SJSA1 (cell line): Measurements from ENCODE around the gene FLCN. TPM values are rescaled to one million over a fixed set of nuclear protein-coding genes. Genes with fewer than 3 reads are reported as not detected.

Experiments used
- DNase-seq, 2 experiments: peaks; one replicate each; pipeline ENCODE4 v3.0.0-alpha.2; 2015 to 2020; ENCODE audit warnings: low spot score in 2 of 2, low read depth in 1 of 2
- H3K27ac ChIP-seq: fragments of 250-450 bp; sonication (Bioruptor Pico); 2 replicates; pipeline ENCODE4 v1.5.1; 2020; ENCODE audit warnings: mild to moderate bottlenecking, moderate library complexity
- H3K27me3 ChIP-seq: fragments of 250-450 bp; sonication (Bioruptor Pico); replicated peaks from 2 replicates; pipeline ENCODE4 v1.5.1; 2020; ENCODE audit warnings: mild to moderate bottlenecking, moderate library complexity
- H3K36me3 ChIP-seq: fragments of 250-450 bp; sonication (Bioruptor Pico); 2 replicates; pipeline ENCODE4 v1.5.1; 2020; ENCODE audit warnings: mild to moderate bottlenecking
- H3K4me1 ChIP-seq: fragments of 250-450 bp; sonication (Bioruptor Pico); replicated peaks from 2 replicates; pipeline ENCODE4 v1.6.1; 2021; ENCODE audit warnings: mild to moderate bottlenecking
- H3K4me3 ChIP-seq: fragments of 250-450 bp; sonication (Bioruptor Pico); 2 replicates; pipeline ENCODE4 v1.5.1; 2020; ENCODE audit warnings: mild to moderate bottlenecking
- H3K9me3 ChIP-seq: fragments of 250-450 bp; sonication (Bioruptor Pico); replicated peaks from 2 replicates; pipeline ENCODE4 v1.5.1; 2020; ENCODE audit warnings: mild to moderate bottlenecking
- total RNA-seq: library from RNA; depleted of rRNA; stranded (reverse); fragments of >200 nt; shearing (Covaris generic); gene quantifications from 2 replicates; pipeline ENCODE4 v1.2.3, GENCODE V29; 2014; rRNA removed

Gene FLCN
- total RNA-seq, 1 experiment from 2014 or later, result 18.6 TPM

DNA sequence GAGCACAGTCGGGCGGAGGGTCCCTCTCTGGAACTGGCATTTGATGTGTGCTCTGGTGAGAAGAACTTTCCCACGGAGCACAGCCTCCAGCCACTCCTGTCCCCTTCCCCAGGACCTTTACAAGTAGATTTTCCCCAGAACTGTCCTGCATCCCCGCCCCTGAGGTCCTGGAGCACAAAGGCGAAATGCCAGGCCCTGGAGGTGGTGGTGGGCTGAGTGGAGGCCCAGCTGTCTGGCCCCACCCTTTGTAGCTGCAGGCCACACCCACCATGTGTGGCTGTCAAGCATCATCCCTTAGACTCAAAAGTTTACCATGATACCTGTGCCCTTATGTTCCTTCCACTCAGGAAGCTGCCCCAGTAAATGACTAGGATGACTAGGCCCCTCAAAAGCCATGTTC lies 68.6 kb downstream of the FLCN start:
- DNase-seq, result no peak
- H3K9me3 ChIP-seq, result no peaks in the 10 kb centered on the region
- no peak overlapping the region for H3K27ac ChIP-seq
- H3K4me3 ChIP-seq, result no peak overlapping the region
- peaks cover 97% of the 10 kb centered on the region for H3K36me3 ChIP-seq
- peaks cover 53% of the 10 kb centered on the region for H3K4me1 ChIP-seq
- no peaks in the 10 kb centered on the region for H3K27me3 ChIP-seq

DNA sequence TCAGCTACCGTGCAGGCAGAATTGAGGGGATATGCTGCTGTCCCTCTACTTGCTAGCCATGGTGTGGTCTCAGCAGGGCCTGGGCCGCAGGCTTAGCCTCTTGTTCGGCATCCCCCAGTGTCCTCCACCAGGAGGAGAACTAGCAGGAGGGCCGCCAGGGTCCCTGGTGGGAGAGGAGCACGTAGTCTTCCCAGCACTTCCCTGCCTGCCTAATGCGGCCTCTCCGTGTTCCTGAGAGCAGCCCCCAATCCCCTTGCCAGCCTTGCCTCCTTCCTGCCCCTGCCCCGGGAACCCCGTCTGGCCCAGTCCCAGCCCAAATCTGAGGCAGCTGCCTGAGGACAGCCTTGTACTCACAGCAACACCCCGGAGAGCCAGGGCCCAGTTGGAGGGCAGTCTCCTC lies 69.0 kb downstream of the FLCN start:
- DNase-seq, result no peak
- Histone ChIP-seq H3K4me1 (peaks cover 50% of the 10 kb centered on the region), H3K27ac (no peak overlapping the region), H3K27me3 (no peaks in the 10 kb centered on the region), H3K4me3 (no peak overlapping the region), H3K36me3 (peaks cover 97% of the 10 kb centered on the region), H3K9me3 (no peaks in the 10 kb centered on the region)

DNA sequence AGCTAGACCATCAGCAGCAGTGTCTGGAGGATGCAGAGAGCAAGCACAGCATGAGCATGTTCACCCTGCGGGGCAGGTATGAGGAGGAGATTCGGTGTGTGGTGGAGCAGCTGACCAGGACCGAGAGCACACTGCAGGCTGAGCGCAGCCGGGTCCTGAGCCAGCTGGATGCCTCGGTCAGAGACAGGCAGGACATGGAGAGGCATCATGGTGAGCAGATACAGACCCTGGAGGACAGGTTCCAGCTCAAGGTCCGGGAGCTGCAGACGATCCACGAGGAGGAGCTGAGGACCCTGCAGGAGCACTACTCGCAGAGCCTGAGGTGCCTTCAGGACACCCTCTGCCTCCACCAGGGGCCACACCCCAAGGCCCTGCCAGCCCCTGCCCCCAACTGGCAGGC lies 69.6 kb downstream of the FLCN start:
- peaks cover 97% of the 10 kb centered on the region for H3K36me3 ChIP-seq
- no peak overlapping the region for H3K27ac ChIP-seq
- no peaks in the 10 kb centered on the region for H3K27me3 ChIP-seq
- peaks cover 44% of the 10 kb centered on the region for H3K4me1 ChIP-seq
- H3K4me3 ChIP-seq, result no peak overlapping the region
- no peaks in the 10 kb centered on the region for H3K9me3 ChIP-seq
- no peak for DNase-seq

DNA sequence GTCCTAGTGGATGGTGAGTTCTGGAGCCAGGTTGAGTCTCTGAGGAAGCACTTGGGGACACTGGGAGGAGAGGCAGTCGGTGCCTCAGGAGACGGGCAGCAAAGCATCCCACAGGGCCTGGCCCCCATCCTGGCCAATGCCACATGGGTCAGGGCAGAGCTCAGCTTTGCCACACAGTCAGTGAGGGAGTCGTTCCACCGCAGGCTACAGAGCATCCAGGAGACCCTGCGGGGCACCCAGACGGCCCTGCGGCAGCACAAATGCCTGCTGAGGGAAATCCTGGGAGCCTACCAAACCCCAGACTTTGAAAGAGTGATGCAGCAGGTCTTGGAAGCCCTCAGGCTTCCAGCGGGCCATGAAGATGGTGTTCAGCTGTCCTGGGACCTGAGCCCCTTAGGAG lies 70.5 kb downstream of the FLCN start:
- H3K9me3 ChIP-seq, result no peaks in the 10 kb centered on the region
- H3K36me3 ChIP-seq, result peaks cover 97% of the 10 kb centered on the region
- no peak overlapping the region for H3K4me3 ChIP-seq
- no peak for DNase-seq
- no peaks in the 10 kb centered on the region for H3K27me3 ChIP-seq
- H3K27ac ChIP-seq, result no peak overlapping the region
- peaks cover 34% of the 10 kb centered on the region for H3K4me1 ChIP-seq

DNA sequence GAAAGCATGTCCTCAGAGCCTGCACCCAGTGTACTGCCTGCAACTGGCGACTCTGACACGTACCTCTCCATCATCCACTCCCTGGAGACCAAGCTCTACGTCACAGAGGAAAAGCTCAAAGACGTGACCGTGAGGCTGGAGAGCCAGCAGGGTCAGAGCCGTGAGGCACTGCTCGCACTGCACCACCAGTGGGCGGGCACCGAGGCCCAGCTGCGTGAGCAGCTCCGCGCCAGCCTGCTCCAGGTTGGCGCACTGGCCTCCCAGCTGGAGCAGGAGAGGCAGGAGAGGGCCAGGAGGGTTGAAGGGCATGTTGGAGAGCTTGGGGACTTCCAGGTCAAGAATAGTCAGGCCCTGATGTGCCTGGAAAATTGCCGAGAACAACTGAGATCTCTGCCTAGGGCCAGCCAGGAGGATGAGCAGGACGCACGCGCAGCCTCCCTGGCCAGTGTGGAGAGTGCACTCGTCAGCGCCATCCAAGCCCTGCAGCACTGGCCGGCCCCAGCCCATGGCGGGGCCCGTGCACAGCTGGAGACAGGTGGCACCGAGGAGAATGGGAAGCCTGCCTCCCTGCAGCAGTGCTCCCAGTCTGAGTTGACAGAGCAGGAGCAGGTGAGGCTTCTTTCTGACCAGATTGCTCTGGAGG lies 71.2 kb downstream of the FLCN start:
- H3K27ac ChIP-seq, result no peak overlapping the region
- peaks cover 97% of the 10 kb centered on the region for H3K36me3 ChIP-seq
- no peak for DNase-seq
- H3K27me3 ChIP-seq, result no peaks in the 10 kb centered on the region
- peaks cover 28% of the 10 kb centered on the region for H3K4me1 ChIP-seq
- no peak overlapping the region for H3K4me3 ChIP-seq
- no peaks in the 10 kb centered on the region for H3K9me3 ChIP-seq

DNA sequence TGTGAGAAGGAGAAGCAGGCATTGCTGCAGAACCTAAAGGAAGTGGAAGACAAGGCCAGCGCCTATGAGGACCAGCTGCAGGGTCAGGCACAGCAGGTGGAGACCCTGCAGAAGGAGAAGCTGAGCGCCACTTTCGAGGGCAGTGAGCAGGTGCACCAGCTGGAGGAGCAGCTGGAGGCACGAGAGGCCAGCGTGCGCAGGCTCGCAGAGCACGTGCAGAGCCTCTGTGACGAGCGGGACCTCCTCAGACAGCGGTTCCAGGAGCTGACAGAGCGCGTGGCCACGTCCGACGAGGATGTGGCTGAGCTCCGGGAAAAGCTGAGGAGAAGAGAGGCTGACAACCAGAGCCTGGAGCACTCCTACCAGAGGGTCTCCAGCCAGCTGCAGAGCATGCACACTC lies 72.3 kb downstream of the FLCN start:
- Histone ChIP-seq H3K27ac (no peak overlapping the region), H3K9me3 (no peaks in the 10 kb centered on the region), H3K4me1 (peaks cover 21% of the 10 kb centered on the region), H3K27me3 (no peaks in the 10 kb centered on the region), H3K4me3 (no peak overlapping the region), H3K36me3 (peaks cover 100% of the 10 kb centered on the region)
- no peak for DNase-seq

DNA sequence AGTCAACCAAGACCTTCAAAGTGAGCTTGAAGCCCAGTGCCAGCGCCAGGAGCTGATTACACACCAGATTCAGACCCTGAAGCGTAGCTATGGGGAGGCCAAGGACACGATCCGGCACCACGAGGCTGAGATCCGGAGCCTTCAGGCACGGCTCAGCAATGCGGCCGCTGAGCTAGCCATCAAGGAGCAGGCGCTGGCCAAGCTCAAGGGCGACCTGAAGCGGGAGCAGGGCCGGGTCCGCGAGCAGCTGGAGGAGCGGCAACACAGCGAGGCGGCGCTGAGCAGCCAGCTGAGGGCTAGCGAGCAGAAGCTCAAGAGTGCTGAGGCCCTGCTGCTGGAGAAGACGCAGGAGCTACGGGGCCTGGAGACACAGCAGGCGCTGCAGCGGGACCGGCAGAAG lies 72.8 kb downstream of the FLCN start:
- H3K4me1 ChIP-seq, result peaks cover 16% of the 10 kb centered on the region
- H3K4me3 ChIP-seq, result no peak overlapping the region
- no peaks in the 10 kb centered on the region for H3K9me3 ChIP-seq
- no peaks in the 10 kb centered on the region for H3K27me3 ChIP-seq
- no peak overlapping the region for H3K27ac ChIP-seq
- peaks cover 100% of the 10 kb centered on the region for H3K36me3 ChIP-seq
- no peak for DNase-seq

Other genes with a start within 250 kb of the FLCN start
- 193 and 199 TPM in 2 replicates for gene MPRIP, start 194.7 kb downstream of the FLCN start, total RNA-seq
- gene PLD6, start 30.8 kb downstream of the FLCN start, total RNA-seq, result 1.0 and 1.1 TPM in 2 replicates
- 132 and 182 TPM in 2 replicates for gene COPS3, start 44.1 kb upstream of the FLCN start, total RNA-seq
- gene NT5M, start 66.2 kb upstream of the FLCN start, total RNA-seq, result 0.69 and 0.87 TPM in 2 replicates
- 8.6 and 13.1 TPM in 2 replicates for gene MED9, start 239.8 kb upstream of the FLCN start, total RNA-seq